Keratinocyte (primary cell): ENCODE measurements around the gene SELE. TPM values are rescaled to one million over a fixed set of nuclear protein-coding genes. Genes with fewer than 3 reads are reported as not detected.

Experiments
- DNase-seq: peaks from one replicate; pipeline ENCODE4 v3.0.0-alpha.2; 2011; ENCODE audit warnings: low read depth, missing footprints, low spot score
- FAIRE-seq: peaks from 2 replicates; lab custom pipeline; 2011; peaks lifted over from hg19 to GRCh38; lab: Jason Lieb, UNC
- H2AFZ ChIP-seq: 2 replicates; pipeline ENCODE4 v1.6.0; 2012; ENCODE audit warnings: low read length, control low read depth, inconsistent platforms; ENCODE audit not compliant: control insufficient read depth
- H3K27ac ChIP-seq: 2 replicates; pipeline ENCODE4 v1.5.1; 2011; ENCODE audit warnings: low read length; ENCODE audit not compliant: control insufficient read depth, insufficient read depth
- H3K27me3 ChIP-seq: 3 replicates; pipeline ENCODE4 v1.6.0; 2011; ENCODE audit warnings: low read length; ENCODE audit not compliant: control insufficient read depth, insufficient read depth; ENCODE audit errors: extremely low read depth
- H3K36me3 ChIP-seq, 2 experiments: 2 replicates in 1 of 2; 3 replicates in 1 of 2; pipeline ENCODE4 v1.5.1; 2011; ENCODE audit warnings: low read length in 2 of 2, mild to moderate bottlenecking in 1 of 2; ENCODE audit not compliant: control insufficient read depth in 2 of 2, insufficient read depth in 2 of 2; ENCODE audit errors: extremely low read depth in 1 of 2
- H3K4me1 ChIP-seq: 3 replicates; pipeline ENCODE4 v1.5.1; 2011; ENCODE audit warnings: low read length; ENCODE audit not compliant: control insufficient read depth, insufficient read depth; ENCODE audit errors: extremely low read depth
- H3K4me2 ChIP-seq: 3 replicates; pipeline ENCODE4 v1.6.0; 2011; ENCODE audit warnings: low read depth, low read length; ENCODE audit not compliant: control insufficient read depth, insufficient read depth; ENCODE audit errors: extremely low read depth
- H3K4me3 ChIP-seq, 3 experiments: fragments of 200-600 bp in 1 of 3; sonication (generic) in 1 of 3; 2 replicates in 2 of 3; 3 replicates in 1 of 3; pipeline ENCODE4 v1.5.1; 2011 to 2016; ENCODE audit warnings: low read length in 3 of 3, mild to moderate bottlenecking in 3 of 3, control low read depth in 2 of 3, inconsistent platforms in 1 of 3, low read depth in 1 of 3, mixed read lengths in 1 of 3, mixed run types in 1 of 3, moderate library complexity in 1 of 3; ENCODE audit not compliant: control insufficient read depth in 2 of 3, insufficient read depth in 2 of 3; ENCODE audit errors: extremely low read depth in 1 of 3
- H3K79me2 ChIP-seq: 2 replicates; pipeline ENCODE4 v1.6.0; 2012; ENCODE audit warnings: low read length; ENCODE audit not compliant: control insufficient read depth, insufficient read depth
- H3K9ac ChIP-seq: 3 replicates; pipeline ENCODE4 v1.6.0; 2011; ENCODE audit warnings: low read length; ENCODE audit not compliant: control insufficient read depth, insufficient read depth; ENCODE audit errors: extremely low read depth
- H3K9me1 ChIP-seq: 3 replicates; pipeline ENCODE4 v1.6.0; 2011; ENCODE audit warnings: low read length; ENCODE audit not compliant: control insufficient read depth, insufficient read depth; ENCODE audit errors: extremely low read depth
- H3K9me3 ChIP-seq: 2 replicates; pipeline ENCODE4 v1.5.1; 2012; ENCODE audit warnings: low read depth, low read length; ENCODE audit not compliant: control insufficient read depth
- H4K20me1 ChIP-seq: 3 replicates; pipeline ENCODE4 v1.6.0; 2011; ENCODE audit warnings: low read length; ENCODE audit not compliant: control insufficient read depth, insufficient read depth; ENCODE audit errors: extremely low read depth
- CTCF ChIP-seq, 3 experiments: IDR thresholded peaks in 1 of 3; conservative IDR thresholded peaks in 1 of 3; optimal IDR thresholded peaks in 1 of 3; 2 replicates in 2 of 3; 3 replicates in 1 of 3; pipeline versions ENCODE3 to v1.5.1; 2011; ENCODE audit warnings: low read length in 3 of 3, mild to moderate bottlenecking in 3 of 3, moderate library complexity in 2 of 3, control low read depth in 1 of 3, inconsistent platforms in 1 of 3; ENCODE audit not compliant: insufficient read depth in 2 of 3; ENCODE audit errors: extremely low read depth in 1 of 3
- EZH2 ChIP-seq: IDR thresholded peaks from one replicate; pipeline ENCODE4 v1.6.1; 2012; ENCODE audit warnings: inconsistent platforms, mild to moderate bottlenecking, low read length, moderate library complexity
- dilution Hi-C: fragments of 300-500 bp; cut with MboI; formaldehyde crosslinking; loops from one replicate; pipeline ENCODE4 v1.7.0; 2020; ENCODE audit warnings: low sequenced_read_pairs; ENCODE audit not compliant: extremely low pct_ligation_motif_present
- polyA plus RNA-seq, 5 experiments: library from polyadenylated mRNA; depleted of rRNA in 3 of 5; stranded (reverse) in 3 of 5; stranded (forward) in 1 of 5; unstranded in 1 of 5; fragments of >200 nt; gene quantifications; 1 replicate in 1 of 5; 2 replicates in 3 of 5; 3 replicates in 1 of 5; pipeline versions ENCODE4 v1.2.1 to v1.2.3, GENCODE V29; 2011 to 2012; ENCODE audit warnings: missing spikeins in 2 of 5, low read depth in 1 of 5, low replicate concordance in 1 of 5

SELE gene
- polyA plus RNA-seq, 1 donor (not counting 4 experiments of a cell fraction or from before 2014, with no cell fraction given), result not detected

- no peak overlapping the region for H3K27ac ChIP-seq
- no peaks in the 10 kb centered on the region for H3K36me3 ChIP-seq
- no peaks in the 10 kb centered on the region for H3K27me3 ChIP-seq
- no peaks in the 10 kb centered on the region for H3K79me2 ChIP-seq
- H2AFZ ChIP-seq, result no peak overlapping the region
- no peaks in the 10 kb centered on the region for H3K4me1 ChIP-seq
- no peak for FAIRE-seq
- H3K4me3 ChIP-seq, result no peak overlapping the region
- H4K20me1 ChIP-seq, result no peaks in the 10 kb centered on the region
- no peak overlapping the region for H3K9ac ChIP-seq
- no peaks in the 10 kb centered on the region for H3K9me1 ChIP-seq
- H3K9me3 ChIP-seq, result no peaks in the 10 kb centered on the region
- dilution Hi-C loops, result no loop called here
- H3K4me2 ChIP-seq, result no peak overlapping the region
- no peak for TF ChIP-seq CTCF (optimal IDR thresholded peaks at IDR 0.05 in 1 of 3, IDR thresholded peaks at IDR 0.05 in 1 of 3, conservative IDR thresholded peaks at IDR 0.05 in 1 of 3; ENCODE audit: extremely low read depth in 1 of 3, insufficient read depth in 2 of 3, low read length in 3 of 3)
- no peak for TF ChIP-seq EZH2
- DNase-seq, result no peak
Measured at GRCh38 chr1:169753549-169753948, 19.7 kb upstream of the SELE start.

- Histone ChIP-seq H3K9ac (no peak overlapping the region), H3K4me1 (no peaks in the 10 kb centered on the region), H3K9me1 (no peaks in the 10 kb centered on the region), H3K4me2 (no peak overlapping the region), H3K79me2 (no peaks in the 10 kb centered on the region), H3K27me3 (no peaks in the 10 kb centered on the region), H4K20me1 (no peaks in the 10 kb centered on the region), H3K4me3 (no peak overlapping the region), H3K9me3 (no peaks in the 10 kb centered on the region), H2AFZ (no peak overlapping the region), H3K27ac (no peak overlapping the region), H3K36me3 (no peaks in the 10 kb centered on the region)
- dilution Hi-C loops, result no loop called here
- FAIRE-seq (no peak), DNase-seq (no peak)
- TF ChIP-seq EZH2 (no peak), CTCF (optimal IDR thresholded peaks at IDR 0.05 in 1 of 3, IDR thresholded peaks at IDR 0.05 in 1 of 3, conservative IDR thresholded peaks at IDR 0.05 in 1 of 3; ENCODE audit: extremely low read depth in 1 of 3, insufficient read depth in 2 of 3, low read length in 3 of 3) (no peak)
Measured at GRCh38 chr1:169750041-169750440, 16.2 kb upstream of the SELE start.
